GM19238 (cell line): ENCODE results near the gene CRAMP1.
"Not testable (repeated sequence)": the region's sequence is repeated elsewhere in the genome, so short reads cannot be mapped to it uniquely, and the experiment has no call there.

Experiments
- DNase-seq: peaks from one replicate; pipeline ENCODE4 v3.0.0; 2011; ENCODE audit warnings: low spot score; ENCODE audit not compliant: insufficient read length

The CRAMP1 gene

DNA sequence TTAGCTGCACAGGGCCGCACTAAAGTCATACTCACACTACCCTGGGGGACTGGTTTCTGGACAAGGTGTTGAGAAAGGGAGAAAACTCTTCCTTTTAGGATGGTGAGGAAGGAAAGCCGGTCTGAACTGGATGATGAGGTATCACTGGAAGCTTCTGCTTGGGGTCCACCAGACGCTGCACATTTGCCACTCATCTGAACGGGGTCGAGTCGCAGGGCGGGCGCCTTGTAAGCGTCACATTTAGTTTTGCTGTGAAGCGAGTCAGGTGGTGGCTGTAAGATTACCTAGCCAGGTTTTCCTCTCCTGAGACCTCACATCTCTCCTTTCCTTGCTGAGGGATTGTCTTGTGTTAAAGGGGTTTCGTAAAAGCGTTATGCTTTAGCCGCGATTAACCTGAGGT, 68.2 kb downstream of the CRAMP1 start:
- DNase-seq, result no peak

DNA sequence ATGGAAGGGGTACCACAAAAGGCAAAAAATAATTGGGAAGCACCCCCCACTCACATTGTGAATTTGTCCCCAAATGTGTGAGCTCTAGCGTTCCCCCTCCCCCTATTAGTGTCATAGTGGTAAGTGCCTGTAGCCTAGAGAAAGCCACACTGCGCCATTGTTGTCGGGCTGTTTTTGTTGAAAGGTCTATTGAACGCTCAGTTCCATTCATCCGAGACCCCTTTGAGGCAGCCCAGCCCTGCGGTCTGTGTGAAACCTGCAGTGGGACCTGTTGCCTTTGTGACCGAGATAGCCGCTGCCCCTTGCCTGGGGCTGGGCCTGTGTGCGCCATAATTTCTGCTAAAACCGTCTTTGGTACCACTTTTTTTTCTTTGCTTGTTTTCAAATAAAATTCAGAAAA, 68.9 kb downstream of the CRAMP1 start:
- no peak for DNase-seq

DNA sequence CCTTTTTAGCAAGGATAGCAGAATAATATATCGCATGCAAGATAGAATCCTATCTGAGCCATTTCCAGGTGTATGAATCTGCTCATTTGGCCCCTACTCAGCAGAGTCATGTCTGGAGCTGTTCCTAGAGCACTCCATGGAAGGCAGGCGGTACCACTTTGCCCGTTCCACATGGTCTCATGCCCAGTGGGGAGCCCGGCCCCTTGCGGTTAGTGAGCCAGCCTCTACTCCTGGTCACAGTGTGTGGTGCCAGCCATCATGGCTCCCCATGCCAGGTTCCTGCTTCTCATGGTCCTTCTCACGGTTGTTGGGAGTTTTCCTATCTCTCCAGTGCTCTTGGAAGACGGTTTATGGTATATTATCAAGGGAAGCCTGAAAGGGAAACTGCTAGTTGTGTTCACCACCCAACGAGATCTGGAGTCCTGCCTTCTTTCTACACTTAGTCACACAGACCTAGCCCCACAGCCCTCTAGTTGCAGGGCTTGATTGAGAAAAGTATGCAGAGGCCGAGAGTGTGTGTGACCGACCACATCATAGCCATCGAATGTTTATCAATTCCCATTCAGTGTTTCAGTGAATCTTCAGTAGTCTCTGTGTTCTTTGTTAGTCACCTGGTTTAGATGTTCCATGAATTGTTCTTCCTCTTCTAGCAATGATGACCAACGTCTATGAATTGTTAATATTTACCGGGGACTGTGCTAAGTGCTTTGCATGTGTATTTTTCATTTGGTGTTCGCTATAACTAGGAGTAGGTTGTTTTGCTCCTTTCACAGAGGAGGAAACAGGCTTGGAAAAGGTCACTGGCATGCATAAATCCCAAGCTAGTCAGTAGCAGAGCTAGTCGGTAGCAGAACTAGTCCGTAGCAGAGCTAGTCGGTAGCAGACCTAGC, 75.5 kb downstream of the CRAMP1 start:
- no peak for DNase-seq

DNA sequence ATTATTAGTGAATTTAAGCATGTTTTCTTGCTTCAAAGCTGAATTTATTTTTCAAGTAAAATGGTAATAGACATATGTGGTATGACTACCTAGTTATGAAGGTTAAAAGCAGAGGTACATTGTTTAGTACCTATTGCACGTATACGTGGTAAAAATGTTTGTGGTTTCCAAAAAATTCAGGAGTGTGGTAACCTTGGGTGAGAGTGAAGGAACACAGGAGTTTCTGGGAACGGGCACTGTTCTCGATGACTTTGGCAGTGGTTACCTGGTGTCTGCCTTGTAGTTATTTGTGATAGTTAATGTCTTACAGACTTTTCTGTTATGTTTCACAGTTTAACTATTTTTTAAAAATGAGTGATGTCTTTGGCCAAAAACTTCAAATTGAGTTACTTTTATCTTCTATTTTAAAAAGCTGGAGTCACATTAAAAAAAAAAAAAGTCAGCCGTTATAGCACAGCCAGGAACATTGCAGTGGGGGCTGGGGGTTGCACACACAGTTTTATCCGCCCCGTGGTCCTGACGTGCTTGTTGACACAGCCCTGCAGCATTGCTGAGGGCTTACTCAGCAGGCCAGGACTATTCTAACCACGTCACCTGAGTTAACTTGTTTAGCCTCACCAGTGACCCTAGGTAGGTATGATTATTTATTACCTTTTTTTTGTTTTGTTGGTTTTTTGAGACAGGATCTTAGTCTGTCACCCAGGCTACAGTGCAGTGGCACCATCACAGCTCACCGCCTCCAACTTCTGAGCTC, 76.8 kb downstream of the CRAMP1 start:
- DNase-seq, result no peak

DNA sequence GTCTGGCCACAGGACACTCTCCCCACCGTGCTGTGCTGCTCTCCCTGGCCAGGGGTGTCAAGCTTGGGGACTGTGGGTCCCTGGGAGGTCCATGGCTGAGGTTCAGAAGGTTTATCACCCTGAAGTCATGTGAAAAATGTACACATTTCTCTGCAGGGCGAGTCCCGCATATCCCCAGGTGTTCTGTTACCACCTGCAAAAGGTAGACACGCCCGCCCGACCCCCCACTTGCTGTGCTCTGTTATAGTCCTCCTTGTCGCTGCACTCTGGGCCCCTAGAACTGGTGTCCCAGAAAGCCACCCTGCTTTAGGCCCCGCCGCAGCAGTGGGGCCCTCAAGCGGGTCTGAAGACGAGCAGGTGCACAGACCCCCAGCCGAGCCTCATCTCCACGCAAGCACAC, 77.7 kb downstream of the CRAMP1 start:
- no peak for DNase-seq

DNA sequence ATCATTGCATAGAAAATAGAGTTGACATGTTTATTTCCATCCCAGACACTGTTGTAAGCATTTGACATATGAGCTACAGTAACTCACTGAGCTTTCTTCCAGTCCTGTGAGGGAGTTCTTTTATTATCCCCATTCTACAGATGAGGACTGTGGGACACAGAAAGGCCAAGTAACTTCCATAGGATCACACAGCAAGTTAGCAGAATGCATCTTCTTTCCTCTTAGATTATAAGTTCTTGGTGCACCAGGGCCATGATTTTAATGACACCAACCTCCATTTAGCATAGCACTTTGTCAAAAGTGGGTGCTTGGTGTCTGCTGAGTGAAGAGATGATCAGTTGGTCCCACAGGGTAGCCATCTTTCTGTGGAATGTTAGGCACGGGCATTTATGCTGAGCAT, 78.7 kb downstream of the CRAMP1 start:
- DNase-seq, result no peak

DNA sequence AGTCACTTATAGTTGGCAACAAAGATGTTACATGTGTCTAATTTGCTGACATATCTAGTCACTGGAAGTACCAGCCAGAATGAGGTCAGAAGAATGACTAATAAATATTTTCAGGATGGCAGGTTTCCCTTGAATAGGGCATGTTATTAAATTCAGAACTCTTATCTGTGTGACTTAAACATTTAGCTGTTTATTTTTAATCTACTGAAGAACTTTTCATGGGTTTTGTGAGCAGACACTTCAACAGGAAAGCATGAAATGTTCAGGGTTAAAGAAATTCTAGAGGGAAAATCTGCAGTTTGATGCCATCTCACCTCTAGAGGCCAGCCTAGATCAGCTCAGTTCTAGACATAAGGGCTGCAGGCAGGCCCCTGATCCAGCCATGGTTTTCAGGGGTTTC, 79.1 kb downstream of the CRAMP1 start:
- DNase-seq, result no peak

DNA sequence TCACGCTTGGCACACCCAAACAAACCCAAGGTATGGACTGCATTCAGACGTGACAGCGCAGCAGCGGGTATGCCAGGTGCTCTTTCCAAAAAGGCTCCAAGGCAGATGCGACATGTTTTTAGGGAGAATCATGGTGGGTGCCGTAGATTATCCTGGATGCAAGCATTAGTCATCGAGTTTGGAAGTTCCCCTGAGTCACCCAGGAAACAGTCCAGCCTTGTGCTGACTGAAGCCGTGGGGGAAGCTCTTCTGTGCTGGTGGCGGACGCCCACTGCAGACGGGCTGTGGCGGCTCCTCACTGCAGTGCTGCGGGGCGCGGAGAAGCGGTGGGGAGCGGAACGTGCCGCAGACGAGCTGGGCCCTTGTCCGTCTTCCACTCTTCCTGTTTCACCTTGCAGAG, 79.8 kb downstream of the CRAMP1 start:
- DNase-seq, result no peak

DNA sequence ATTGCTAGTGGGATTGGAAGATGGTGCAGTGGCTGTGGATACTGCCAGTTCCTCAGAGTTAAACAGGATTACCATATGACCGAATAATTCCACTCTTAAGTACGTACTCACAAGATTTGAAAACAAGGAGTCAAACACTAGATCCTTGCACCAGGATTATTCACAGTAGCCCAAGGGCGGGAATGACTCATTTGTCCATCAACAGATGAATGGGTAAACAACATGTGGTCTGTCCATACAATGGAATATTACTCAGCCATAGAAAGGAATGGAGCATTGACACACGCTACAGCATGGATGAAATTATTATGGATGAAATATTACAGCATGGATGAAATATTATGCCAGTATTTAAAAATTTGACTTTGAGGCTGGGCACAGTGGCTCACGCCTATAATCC, 84.7 kb downstream of the CRAMP1 start:
- DNase-seq, result no peak

DNA sequence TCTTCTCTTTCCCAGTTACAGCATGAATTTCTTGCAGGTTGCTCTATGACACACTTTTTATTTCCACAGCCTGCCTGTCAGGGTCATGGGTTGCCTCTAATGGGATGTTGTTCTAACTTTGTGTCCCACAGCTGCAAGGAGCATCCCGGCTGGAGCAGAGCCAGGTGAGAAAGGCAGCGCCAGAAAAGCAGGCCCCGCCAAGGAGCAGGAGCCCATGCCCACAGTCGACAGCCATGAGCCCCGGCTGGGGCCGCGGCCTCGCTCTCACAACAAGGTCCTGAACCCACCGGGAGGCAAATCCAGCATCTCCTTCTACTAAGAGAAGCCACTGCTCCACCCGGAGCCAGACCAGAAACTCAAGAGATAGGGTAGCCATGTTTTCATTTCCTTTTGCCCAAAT, 86.5 kb downstream of the CRAMP1 start:
- DNase-seq, result no peak

DNA sequence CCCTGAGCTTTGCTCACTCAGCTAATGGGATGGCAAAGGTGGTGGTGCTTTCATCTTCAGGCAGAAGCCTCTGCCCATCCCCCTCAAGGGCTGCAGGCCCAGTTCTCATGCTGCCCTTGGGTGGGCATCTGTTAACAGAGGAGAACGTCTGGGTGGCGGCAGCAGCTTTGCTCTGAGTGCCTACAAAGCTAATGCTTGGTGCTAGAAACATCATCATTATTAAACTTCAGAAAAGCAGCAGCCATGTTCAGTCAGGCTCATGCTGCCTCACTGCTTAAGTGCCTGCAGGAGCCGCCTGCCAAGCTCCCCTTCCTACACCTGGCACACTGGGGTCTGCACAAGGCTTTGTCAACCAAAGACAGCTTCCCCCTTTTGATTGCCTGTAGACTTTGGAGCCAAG, 88.1 kb downstream of the CRAMP1 start:
- no peak for DNase-seq

DNA sequence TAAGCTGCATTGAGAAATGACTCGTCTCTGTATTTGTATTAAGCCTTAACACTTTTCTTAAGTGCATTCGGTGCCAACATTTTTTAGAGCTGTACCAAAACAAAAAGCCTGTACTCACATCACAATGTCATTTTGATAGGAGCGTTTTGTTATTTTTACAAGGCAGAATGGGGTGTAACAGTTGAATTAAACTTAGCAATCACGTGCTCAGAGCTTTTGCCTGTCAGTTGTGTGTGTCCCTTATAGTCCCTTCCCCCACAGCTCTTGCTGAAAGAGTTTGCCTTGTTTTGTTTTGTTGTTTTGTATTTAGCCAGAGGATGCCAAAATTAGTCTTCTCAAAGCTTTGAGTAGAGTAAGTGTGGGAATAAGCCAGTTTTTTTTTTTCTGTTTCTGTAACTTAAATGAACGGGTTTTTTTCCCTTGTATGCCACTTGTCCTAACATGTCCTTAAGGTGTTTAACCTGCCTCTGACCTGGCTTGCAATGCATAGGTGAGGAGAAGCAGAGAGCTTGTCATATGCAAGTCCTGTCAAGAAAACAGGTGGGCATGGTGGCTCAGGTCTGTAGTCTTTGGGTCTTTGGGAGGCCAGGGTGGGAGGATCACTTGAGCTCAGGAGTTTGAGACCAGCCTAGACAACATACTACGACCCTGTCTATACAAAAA, 89.2 kb downstream of the CRAMP1 start:
- DNase-seq, result no peak

DNA sequence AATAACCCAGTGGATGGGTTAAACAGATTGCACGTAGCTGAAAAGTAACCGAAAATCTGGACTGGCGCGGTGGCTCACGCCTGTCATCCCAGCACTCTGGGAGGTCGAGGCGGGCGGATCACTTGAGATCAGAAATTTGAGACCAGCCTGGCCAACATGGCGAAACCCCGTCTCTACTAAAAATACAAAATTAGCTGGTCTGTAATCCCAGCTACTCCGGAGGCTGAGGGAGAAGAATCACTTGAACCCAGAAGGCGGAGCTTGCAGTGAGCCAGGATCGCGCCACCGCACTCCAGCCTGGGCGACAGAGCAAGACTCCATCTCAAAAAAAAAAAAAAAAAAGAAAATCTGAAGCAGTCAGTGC, 93.1 kb downstream of the CRAMP1 start:
- not testable (repeated sequence) for DNase-seq

DNA sequence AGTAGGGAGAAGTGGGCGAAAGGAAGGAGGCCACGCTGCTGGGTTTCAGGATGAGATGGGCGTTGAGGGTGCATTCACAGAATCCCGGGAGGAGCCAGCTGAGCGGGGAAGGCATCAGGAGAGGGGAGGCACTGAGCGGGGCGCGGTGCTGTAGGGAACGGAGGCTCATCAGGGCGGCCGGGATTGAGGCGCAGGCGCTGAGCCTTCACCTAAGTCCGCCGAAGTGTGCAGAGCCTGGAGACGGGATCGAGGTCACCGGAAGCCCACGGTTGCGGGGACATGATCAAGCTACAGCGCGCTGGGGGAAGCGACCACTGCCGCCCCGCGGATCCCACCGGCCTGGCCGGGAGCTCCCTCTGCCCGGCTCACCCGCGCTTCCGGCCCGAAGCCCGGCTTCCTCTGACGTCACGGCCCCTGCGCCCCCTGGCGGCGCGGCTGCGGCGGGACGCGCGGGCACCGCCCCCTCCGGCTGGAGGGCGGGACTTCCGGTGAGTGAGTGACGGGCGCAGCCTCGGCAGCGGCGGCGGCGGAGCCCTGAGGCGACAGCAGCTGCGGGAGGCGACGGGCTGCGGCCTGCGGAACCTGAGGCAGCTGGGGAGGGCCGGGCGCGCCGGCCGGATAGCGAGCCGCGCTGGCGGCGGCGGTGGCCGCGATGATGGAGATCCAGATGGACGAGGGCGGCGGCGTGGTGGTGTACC, 93.7 kb downstream of the CRAMP1 start, which contains the start of gene MAPK8IP3:
MAPK8IP3 (plus strand) TSS at position 508 of the 698 bp plus-strand sequence; CDS start at position 653, 145 bp downstream.
- peak; percentile 98 for DNase-seq

DNA sequence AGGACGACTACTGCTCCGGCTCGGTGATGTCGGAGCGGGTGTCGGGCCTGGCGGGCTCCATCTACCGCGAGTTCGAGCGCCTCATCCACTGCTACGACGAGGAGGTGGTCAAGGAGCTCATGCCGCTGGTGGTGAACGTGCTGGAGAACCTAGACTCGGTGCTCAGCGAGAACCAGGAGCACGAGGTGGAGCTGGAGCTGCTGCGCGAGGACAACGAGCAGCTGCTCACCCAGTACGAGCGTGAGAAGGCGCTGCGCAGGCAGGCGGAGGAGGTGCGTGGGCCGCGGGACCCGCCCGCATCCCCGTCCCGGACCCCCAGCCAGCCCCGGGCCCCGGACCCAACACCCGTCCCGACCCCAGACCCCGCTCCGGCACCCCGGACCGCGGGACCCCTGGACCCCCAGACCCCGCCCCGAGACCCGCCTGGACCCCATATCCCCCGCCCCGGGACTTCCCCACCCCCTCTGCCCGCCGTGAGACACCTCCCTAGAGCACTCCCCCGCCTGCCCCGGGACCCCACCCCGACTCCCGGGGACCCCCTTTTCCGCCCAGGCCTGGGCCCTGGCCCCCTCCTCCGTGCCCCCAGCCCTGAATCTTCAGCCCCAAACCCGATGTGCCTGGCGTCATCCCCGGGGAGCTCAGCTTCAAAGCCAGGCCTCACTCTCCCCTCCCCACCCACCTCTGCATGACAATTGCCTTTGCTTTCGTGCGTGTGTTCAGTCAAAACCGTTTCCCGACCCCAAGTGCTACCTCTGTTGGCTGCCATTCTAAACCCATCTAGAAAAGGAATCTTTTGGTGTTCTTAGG, 94.4 kb downstream of the CRAMP1 start:
- DNase-seq, result peak; percentile 63

DNA sequence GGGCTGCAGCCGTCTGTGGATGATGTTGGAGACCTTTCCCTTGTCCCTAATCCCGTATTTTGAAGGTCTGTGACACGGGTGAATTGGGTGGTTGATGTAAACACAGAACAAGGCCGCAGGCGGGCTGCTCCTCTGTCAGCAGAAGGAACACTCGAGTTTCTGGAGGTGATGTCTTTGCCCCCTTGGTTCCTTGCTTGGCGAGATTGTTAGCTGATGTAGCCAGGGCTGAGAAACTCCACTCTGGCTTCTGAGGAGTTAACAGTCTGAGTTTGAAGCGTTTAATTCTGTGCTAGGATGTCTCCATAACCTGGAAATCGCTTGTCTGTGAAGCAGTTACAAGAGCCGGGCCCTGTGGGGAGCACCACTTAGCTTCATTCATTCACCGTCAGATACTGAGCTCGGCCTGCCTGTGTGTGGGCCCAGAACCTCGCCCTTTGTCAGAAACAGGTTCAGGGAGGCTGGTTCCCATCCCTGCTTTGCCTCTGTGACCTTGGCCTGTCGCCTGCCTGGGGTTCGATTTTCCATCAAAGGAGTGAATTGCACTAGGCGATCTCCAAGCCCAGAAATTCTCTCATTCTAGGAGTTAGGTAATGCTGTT, 95.1 kb downstream of the CRAMP1 start:
- DNase-seq, result no peak

DNA sequence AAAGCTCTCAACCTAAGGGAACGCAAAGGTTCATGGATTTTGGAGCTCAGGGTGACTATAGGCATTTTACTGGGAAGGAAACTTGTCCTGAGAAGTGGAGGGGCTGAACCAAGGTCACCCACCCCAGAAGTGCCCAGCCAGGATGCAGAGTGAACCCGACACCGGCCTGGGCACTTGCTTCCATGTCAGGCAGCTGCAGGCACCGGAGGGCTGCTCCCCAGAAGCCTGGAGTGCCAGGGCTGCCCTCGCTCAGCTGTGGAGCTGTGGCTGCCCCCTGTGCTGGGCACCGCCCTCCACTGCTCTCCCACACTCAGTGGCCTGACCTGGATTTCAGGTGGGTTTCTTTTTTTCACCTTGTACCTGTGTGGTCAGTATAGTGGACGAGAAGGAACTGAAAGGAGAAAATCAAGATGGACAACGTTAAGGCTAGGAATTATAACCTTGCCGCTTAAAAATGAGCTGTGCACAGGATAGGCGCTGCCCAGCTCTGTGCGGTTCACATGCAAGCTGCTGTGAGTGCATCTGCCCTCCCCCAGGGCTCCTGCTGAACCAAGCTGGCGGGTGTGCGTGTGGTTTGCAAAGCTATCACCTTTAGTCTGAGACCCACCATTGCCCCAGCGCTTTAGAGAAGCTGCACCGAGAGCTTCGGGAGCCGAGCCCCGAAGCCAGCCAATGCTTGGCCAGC, 96.1 kb downstream of the CRAMP1 start:
- no peak for DNase-seq

DNA sequence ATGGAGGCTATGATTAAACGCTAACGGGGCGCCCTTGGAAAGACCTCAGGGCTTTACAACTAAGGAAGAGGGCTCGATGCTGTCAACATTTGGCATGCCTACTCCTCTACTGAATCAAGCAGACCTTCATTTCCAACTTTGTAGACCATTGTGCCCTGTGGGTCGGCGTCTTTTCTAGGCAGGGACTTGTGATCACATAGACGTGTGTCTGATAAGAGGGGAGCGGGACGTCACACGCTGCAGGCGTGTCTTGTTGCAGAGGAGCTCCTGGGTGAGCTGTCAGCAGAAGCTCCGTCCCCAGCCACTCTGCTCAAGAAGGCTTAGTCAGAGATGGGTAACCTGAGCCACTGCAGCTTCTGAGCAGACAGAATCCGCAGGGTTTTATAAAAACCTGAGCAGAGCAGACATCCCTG, 96.6 kb downstream of the CRAMP1 start:
- DNase-seq, result no peak

DNA sequence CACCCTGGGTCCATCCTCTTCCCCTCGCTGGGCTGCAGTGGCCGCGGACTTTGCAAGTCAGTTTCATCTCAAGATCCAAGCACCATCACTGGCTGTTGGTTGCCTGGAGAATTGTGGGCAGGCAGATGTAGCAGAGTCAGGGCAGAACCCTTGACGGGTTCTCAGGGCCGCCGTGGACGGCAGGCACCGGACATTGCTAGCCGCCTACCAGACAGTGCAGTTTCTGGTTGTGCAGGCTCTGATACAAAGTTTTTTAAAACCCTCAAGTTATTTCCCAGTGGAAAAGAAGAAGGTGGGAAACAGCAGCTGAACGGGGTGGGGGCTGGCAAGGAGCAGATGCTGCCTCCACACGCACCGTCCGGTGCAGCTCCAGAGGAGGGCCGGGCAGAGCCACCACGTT, 97.2 kb downstream of the CRAMP1 start:
- no peak for DNase-seq
